Gastrocnemius medialis (tissue), 4 donors: ENCODE results near the gene TBC1D22B. TPM values are rescaled to one million over a fixed set of nuclear protein-coding genes. Genes with fewer than 3 reads are reported as not detected.
A peak's percentile ranks its signal among the peaks of the same experiment; 100 is the strongest.

Source experiments
- ATAC-seq, 2 donors: fragments of 150-250 bp; one replicate each; pipeline ENCODE4 v1.9.1; 2016
- DNase-seq, 2 donors: peaks; one replicate each; pipeline ENCODE4 v3.0.0-alpha.2; 2019
- H3K27ac ChIP-seq, 4 donors: fragments of 200-600 bp; sonication (generic); 1 replicate in 1 of 4; 2 replicates in 3 of 4; pipeline ENCODE4 v1.5.1; 2016 to 2018; ENCODE audit warnings: mild to moderate bottlenecking in 2 of 4, moderate library complexity in 1 of 4
- H3K27me3 ChIP-seq, 3 donors: fragments of 200-600 bp; sonication (generic) in 2 of 3; 1 replicate in 1 of 3; 2 replicates in 2 of 3; pipeline versions ENCODE4 v1.5.1 to v1.6.0; 2016 to 2019; ENCODE audit warnings: mild to moderate bottlenecking in 1 of 3, moderate library complexity in 1 of 3
- H3K36me3 ChIP-seq, 2 donors: fragments of 200-600 bp; sonication (generic) in 1 of 2; one replicate each; pipeline ENCODE4 v1.5.1; 2017 to 2018
- H3K4me1 ChIP-seq, 2 donors: fragments of 200-600 bp; sonication (generic) in 1 of 2; one replicate each; pipeline ENCODE4 v1.5.1; 2016 to 2017; ENCODE audit warnings: mild to moderate bottlenecking in 2 of 2
- H3K4me3 ChIP-seq, 4 donors: fragments of 200-600 bp; sonication (generic) in 3 of 4; 1 replicate in 1 of 4; 2 replicates in 3 of 4; pipeline ENCODE4 v1.5.1; 2016 to 2019; ENCODE audit warnings: mild to moderate bottlenecking in 2 of 4
- H3K9me3 ChIP-seq, 3 donors: fragments of 200-600 bp; sonication (generic) in 2 of 3; 1 replicate in 1 of 3; 2 replicates in 2 of 3; pipeline ENCODE4 v1.5.1; 2016 to 2019
- POLR2A ChIP-seq, 2 donors: fragments of 450-650 bp; IDR thresholded peaks; one replicate each; pipeline ENCODE4 v1.6.1; 2017; ENCODE audit warnings: antibody characterized with exemption in 2 of 2, mild to moderate bottlenecking in 2 of 2, moderate library complexity in 2 of 2
- in situ Hi-C, 4 donors: fragments of 200-750 bp; cut with MboI; loops; one replicate each; pipeline versions ENCODE4 v1.15.0 to v1.8.0; 2017; ENCODE audit warnings: low sequenced_read_pairs in 4 of 4
- intact Hi-C: fragments of 100-400 bp; cut with DNase I; formaldehyde crosslinking; loops from one replicate; pipeline ENCODE4 v1.15.1; 2023; ENCODE audit warnings: low total_unique reads
- total RNA-seq, 4 donors: library from RNA; depleted of rRNA; stranded (reverse); fragments of >200 nt; gene quantifications; one replicate each; pipeline versions ENCODE4 v1.1.0 to v1.2.3, GENCODE V29; 2016
- TF ChIP-seq, protein P1 (sequence below), 5 experiments: fragments of 450-650 bp in 3 of 5; fragments of 200-600 bp in 2 of 5; sonication (generic) in 2 of 5; IDR thresholded peaks in 4 of 5; conservative IDR thresholded peaks in 1 of 5; 1 replicate in 4 of 5; 2 replicates in 1 of 5; pipeline ENCODE4 v1.5.1; 2016 to 2019; ENCODE audit warnings: antibody characterized with exemption in 5 of 5, mild to moderate bottlenecking in 3 of 5, moderate library complexity in 3 of 5

TBC1D22B gene
- total RNA-seq, 4 donors from 2014 or later: 6.3 to 12.3 (median 7.7) TPM

DNA sequence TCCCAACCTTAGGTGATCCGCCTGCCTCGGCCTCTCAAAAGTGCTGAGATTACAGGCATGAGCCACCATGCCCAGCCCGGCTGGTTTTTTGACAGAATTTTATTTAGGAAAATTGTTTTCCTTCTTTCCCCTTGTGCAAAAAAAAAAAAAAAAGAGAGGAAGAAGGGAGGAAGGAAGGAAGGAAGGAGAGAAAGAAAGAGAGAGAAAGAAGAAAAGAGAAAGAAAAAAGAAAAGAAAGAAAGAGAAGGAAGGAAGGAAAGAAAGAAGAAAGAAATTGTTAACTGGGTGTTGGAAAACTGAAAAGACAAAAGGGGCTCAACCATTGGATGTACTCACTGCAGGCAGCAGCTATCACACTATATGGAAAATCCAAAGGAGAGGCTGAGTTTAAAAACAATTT is 94.8 kb downstream of the TBC1D22B start:
- intact Hi-C loops (loop anchor here (5.0 to 10.0 kb wide), 2 partner anchors 80 to 342 kb away; partner anchors contain the start of genes CMTR1 and MDGA1), in situ Hi-C loops (loop anchor here in 1 of 4 donors (25.0 kb wide), 1 partner anchor 335 kb away; the partner anchor contains the start of gene MDGA1)
- TF ChIP-seq, protein P1, sequence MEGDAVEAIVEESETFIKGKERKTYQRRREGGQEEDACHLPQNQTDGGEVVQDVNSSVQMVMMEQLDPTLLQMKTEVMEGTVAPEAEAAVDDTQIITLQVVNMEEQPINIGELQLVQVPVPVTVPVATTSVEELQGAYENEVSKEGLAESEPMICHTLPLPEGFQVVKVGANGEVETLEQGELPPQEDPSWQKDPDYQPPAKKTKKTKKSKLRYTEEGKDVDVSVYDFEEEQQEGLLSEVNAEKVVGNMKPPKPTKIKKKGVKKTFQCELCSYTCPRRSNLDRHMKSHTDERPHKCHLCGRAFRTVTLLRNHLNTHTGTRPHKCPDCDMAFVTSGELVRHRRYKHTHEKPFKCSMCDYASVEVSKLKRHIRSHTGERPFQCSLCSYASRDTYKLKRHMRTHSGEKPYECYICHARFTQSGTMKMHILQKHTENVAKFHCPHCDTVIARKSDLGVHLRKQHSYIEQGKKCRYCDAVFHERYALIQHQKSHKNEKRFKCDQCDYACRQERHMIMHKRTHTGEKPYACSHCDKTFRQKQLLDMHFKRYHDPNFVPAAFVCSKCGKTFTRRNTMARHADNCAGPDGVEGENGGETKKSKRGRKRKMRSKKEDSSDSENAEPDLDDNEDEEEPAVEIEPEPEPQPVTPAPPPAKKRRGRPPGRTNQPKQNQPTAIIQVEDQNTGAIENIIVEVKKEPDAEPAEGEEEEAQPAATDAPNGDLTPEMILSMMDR (IDR thresholded peaks at IDR 0.05 in 4 of 5, conservative IDR thresholded peaks at IDR 0.05 in 1 of 5): no peak
- Histone ChIP-seq H3K27me3 (no peaks in the 10 kb centered on the region), H3K27ac (no peak overlapping the region), H3K9me3 (no peaks in the 10 kb centered on the region), H3K36me3 (no peaks in the 10 kb centered on the region), H3K4me1 (peaks cover 19 to 20% of the 10 kb centered on the region in 2 donors), H3K4me3 (no peak overlapping the region)
- ATAC-seq (no peak), DNase-seq (no peak)

DNA sequence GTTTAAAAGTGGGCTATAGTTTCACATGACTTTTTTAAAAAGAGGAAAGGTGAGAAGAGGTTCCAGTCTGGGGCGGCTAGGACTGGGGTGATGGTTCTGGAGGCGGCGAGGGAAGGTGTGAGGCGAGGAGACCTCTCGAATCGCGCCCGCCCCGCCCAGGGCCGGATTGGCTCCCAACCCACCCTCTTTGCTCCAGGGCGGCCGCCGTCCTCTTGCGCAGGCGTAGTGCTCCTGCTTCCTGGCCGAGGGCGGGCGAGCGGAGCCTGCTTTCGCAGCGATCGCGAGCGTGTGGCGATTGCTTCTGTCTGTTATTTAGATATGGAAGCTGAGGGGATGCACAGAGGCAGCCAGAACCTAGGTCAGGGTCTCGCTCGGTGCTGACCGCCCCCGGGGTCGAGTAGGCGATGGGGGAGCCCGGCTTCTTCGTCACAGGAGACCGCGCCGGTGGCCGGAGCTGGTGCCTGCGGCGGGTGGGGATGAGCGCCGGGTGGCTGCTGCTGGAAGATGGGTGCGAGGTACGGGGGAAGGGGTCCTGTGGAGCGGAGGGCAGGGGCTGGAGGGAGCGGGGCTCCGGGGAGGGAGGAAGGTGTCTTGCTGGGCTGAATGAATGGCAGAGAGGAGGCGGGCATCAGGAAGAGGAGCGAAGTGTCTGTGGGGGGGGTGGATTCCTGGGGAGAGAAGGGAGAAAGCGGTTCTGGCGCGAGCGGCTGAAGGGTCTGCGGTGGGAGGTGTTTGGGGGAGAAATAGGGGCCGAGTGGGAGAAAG is 96.4 kb downstream of the TBC1D22B start, which contains the start of gene RNF8:
TSS of gene RNF8 (plus strand) at position 223 of the 765 bp plus-strand sequence. CDS start at position 405, 182 bp downstream.
- H3K27ac ChIP-seq: peak within 1 kb of the TSS; percentile 8 to 64 (median 48)

DNA sequence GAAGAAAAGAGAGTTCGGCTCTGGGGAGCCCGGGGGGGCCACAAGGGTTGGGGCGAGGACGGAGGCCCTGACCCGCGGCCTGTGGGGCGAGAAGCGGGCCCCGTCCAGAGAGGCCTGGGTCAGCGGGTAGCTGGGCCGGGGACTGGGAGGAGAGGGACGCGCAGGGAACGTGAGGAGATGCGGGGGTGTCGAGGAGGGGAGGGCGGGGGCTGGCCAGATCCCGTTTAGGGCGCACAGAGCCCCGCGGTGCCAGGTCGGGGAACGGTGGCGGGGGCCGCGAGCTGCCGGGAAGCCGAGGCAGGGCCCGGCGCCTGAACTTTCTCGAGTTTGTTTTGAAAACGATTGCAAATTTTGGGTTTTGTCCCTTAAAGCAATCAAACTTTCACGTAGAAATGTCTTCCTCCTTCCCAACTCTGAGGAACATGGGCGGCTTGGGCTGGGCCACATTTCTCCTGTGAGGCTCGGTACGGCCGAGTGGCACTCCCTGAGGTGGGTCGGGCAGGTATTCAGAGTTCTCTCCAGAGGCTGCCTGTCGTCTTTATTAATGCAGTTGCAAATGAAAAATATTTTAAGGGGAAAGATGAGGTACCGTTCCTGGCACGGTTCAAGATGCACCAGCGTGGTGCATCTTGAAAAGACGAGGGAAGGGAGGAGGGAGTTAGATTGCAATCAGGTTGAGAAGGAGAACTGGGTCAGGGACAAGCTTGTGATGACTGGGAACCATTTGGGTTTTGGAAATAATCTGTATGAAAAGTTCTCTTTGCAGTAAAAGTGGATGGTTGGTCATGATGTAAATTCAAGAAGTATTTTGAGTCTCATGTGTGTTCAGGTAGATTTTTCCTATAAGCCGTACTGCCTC is 97.2 kb downstream of the TBC1D22B start:
- Histone ChIP-seq H3K27ac (peak overlapping the region in 2 of 4 donors; percentile 42 to 64), H3K36me3 (no peaks in the 10 kb centered on the region), H3K4me1 (peaks cover 19 to 22% of the 10 kb centered on the region in 2 donors), H3K4me3 (peak overlapping the region; percentile 92 to 99 (median 93)), H3K9me3 (no peaks in the 10 kb centered on the region), H3K27me3 (no peaks in the 10 kb centered on the region)
- ATAC-seq: peak in 1 of 2 donors; percentile 20
- DNase-seq: no peak
- no peak for TF ChIP-seq POLR2A (IDR thresholded peaks at IDR 0.05)
- TF ChIP-seq, protein P1 (IDR thresholded peaks at IDR 0.05 in 4 of 5, conservative IDR thresholded peaks at IDR 0.05 in 1 of 5): no peak
- in situ Hi-C loops (loop anchor here in 1 of 4 donors (25.0 kb wide), 1 partner anchor 333 kb away; the partner anchor contains the start of gene MDGA1), intact Hi-C loops (loop anchor here (1.0 to 10.0 kb wide), 3 partner anchors 29 to 340 kb away; partner anchors contain the start of genes CMTR1 and MDGA1)

More for the DNA sequence above, 96.4 kb downstream of the TBC1D22B start, which contains the start of gene RNF8:
- peaks cover 19 to 22% of the 10 kb centered on the region in 2 donors for H3K4me1 ChIP-seq
- in situ Hi-C loops (loop anchor here in 1 of 4 donors (25.0 kb wide), 1 partner anchor 333 kb away; the partner anchor contains the start of gene MDGA1), intact Hi-C loops (loop anchor here (1.0 to 10.0 kb wide), 3 partner anchors 29 to 341 kb away; partner anchors contain the start of genes CMTR1 and MDGA1)
- peak within 1 kb of the TSS; percentile 92 to 99 (median 93) for H3K4me3 ChIP-seq
- H3K27me3 ChIP-seq: no peaks in the 10 kb centered on the region
- H3K9me3 ChIP-seq: no peaks in the 10 kb centered on the region
- H3K36me3 ChIP-seq: no peaks in the 10 kb centered on the region
- ATAC-seq (peak; percentile 89 to 91), DNase-seq (peak; percentile 73 to 83)
- TF ChIP-seq, protein P1 (IDR thresholded peaks at IDR 0.05 in 4 of 5, conservative IDR thresholded peaks at IDR 0.05 in 1 of 5): no peak
- TF ChIP-seq POLR2A (IDR thresholded peaks at IDR 0.05): no peak

DNA sequence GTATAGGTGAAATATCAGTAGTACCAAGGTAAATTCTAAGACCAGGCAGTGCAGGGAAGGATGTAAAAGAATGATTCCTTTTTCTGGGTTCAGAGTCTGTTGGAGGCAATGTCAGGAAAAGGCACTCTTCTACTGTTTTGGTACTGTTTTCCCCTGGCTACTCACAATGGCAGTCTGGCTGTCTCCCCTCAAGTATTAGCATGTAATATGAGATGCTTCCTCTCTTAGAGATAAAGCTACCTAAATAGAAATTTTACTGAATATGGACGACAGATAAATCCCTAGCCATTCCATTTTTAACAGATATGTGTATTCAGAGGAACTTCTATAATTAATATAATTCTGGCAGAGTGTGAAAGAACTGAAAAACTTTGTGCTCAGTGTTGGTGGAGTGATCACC is 99.7 kb downstream of the TBC1D22B start:
- no peak overlapping the region for H3K27ac ChIP-seq
- no peaks in the 10 kb centered on the region for H3K27me3 ChIP-seq
- no peak overlapping the region for H3K4me3 ChIP-seq
- in situ Hi-C loops (loop anchor here in 1 of 4 donors (25.0 kb wide), 1 partner anchor 330 kb away; the partner anchor contains the start of gene MDGA1), intact Hi-C loops (loop anchor here (10.0 kb wide), 1 partner anchor 338 kb away; the partner anchor contains the start of gene MDGA1)
- H3K9me3 ChIP-seq: no peaks in the 10 kb centered on the region
- peaks cover 19 to 22% of the 10 kb centered on the region in 2 donors for H3K4me1 ChIP-seq
- TF ChIP-seq POLR2A (IDR thresholded peaks at IDR 0.05): no peak
- TF ChIP-seq, protein P1 (IDR thresholded peaks at IDR 0.05 in 4 of 5, conservative IDR thresholded peaks at IDR 0.05 in 1 of 5): no peak
- DNase-seq (no peak), ATAC-seq (no peak)
- H3K36me3 ChIP-seq: peaks cover 0 to 11% of the 10 kb centered on the region in 2 donors
